NCI-H1694 (cell line): ENCODE data around the gene RLN3.

Source experiments
- DNase-seq: peaks from one replicate; lab custom pipeline; 2025; lab: John Stamatoyannopoulos, UW

Gene RLN3

GRCh38 chr19:14054099-14054498, 26.2 kb downstream of the RLN3 start:
- DNase-seq, result no peak

DNA sequence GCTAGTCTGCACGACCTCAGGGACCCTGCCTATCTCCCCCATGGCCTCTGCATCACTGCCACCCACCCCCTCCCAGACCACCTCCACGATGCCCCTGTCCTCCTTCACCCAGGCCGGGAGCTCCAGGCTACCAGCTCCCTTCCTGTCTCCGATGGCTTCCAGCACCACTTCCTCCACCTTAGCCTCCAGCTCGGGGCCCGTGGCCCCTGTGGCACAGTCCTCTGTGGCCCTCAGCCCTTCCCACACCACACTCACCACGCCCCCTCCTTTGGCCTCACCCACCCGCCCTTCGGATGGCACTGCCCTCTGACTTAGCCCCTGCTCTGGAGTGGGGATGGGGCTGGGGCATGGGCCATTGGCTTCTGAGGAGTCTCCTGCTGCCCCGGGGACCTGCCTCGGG, 26.8 kb downstream of the RLN3 start:
- DNase-seq, result no peak

- no peak for DNase-seq
Observed at GRCh38 chr19:14055396-14055795, 27.4 kb downstream of the RLN3 start.

DNA sequence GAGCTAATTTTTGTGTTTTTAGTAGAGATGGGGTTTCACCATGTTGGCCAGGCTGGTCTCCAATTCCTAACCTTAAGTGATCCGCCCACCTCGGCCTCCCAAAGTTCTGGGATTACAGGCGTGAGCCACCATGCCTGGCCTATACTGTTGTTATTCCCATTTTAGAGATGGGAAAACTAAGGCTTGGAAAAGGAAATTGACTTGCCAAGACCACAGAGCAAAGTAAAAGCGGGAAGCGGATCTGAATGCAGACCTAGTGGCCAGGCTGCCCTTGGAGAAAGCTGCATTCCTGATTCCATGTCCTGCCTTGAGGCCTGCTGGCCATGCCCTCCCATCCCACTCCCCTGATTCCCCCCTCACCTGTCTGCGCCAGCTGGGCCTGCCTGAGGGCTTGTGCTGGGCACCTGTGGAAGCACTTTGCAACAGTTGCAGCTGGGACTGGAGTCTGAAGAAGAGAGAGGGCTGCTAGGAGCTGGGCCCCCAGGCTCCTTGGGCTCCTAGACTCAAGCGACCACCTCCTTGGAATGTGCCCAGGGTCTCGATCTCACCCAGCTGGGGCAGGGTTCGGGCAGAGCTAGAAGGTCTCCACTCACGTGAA, 28.2 kb downstream of the RLN3 start:
- no peak for DNase-seq

DNA sequence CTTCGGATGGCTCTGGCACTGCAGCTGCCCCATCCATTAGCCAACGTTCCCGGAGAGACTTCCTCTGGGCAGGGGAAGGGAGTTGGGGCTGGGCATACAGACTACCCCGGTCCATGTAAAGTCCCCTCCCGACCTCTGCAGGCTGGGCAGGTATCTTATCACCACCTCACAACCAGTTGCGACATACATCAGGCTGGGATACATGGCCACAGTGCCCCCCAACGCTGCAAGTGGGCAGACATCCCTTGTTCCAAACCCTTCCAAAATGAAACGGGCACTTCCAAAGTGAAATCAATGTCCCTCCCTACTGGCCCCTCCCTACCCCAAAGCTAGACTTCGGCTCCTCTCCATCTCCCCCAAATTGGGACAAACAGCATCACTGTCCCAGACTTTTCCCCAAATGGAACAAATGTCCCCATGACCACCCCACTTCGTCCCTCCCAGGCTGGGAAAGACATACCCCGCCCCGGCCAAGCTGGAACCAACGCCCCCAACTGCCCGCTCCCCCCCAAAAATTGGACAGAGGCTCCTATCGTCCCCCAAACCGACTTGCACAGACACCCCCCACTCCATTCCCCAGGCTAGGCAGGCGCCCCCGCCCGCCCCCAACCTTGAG, 28.9 kb downstream of the RLN3 start:
- no peak for DNase-seq

GRCh38 chr19:14058182-14059092, 30.5 kb downstream of the RLN3 start:
- DNase-seq, result no peak

- DNase-seq, result no peak
Observed at GRCh38 chr19:14059093-14059480, 31.1 kb downstream of the RLN3 start.

- DNase-seq, result no peak
Observed at GRCh38 chr19:14059652-14060155, 31.8 kb downstream of the RLN3 start.

DNA sequence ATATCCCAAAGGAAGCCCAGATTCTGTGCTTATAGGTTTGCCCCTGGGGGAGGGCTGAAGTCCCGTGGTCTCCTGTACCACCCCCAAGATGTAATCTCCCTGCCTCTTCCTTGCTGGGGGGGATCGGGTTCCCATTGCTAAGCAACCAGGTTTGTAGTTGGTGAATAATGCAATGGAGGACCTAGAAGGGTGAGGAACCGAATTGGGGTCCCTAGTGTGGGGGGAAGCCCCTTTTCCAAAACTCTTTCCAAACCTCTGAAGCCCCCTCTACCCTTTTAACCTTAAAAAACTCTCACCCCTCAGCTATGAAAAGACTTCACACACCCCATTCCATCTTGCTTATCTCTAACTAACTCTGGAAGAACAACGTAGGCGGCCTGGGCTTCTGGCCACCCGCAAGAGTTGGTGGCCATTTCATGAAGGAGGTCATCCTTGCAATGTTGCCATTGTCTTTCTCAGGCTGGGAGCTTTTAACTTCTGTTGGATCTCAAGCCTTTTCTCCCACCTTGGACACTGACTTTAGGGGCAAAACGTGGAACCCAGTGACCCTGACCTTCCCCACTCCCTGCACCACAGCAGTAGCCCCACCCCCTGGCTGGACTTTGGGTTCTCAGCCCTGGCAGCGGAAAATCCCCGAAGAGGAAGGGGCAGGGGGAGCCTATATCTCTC, 33.3 kb downstream of the RLN3 start:
- DNase-seq, result no peak

DNA sequence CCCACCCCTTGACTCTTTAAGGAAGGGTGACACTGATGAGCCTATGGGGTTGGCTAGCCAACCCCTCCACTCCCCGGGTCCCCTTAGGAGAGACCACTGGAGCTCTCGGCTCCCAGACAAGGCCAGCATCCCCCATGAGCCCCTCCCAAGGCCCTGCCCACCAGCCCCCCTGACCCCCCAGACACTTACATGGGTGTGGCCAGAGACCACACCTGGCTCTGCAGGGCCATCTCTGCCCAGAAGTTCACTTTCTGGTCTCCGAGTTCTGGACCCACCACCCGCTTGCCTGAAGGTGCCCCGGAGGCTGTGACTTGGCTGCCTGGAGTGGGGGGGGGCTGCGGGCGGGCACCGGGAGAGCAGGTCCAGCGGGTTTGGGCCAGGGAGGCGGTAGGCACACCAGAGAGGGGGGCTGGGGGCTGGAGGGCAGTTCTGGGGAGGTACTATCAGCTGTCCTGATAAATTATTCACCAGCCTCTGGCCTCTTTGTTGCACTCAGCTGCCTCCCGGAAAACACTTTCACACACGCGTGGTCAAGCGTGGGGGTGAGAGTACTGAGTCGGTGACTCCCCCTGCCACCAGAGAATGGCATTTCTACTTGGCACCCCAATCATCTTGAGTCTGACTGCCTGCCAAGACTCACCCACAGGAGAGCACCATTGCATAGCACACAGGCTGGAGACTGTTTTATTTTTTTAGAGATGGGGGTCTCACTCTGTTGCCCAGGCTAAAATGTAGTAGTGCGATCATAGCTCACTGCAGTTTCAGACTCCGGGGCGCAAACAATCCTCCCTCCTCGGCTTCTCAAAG, 34.0 kb downstream of the RLN3 start, which contains the start of gene PALM3:
Gene PALM3, minus strand, starts transcription at position 326 of the 807 bp plus-strand sequence. Its CDS starts 96 bp downstream, at position 230.
- DNase-seq, result no peak

- no peak for DNase-seq
Observed at GRCh38 chr19:14062558-14062855, 34.6 kb downstream of the RLN3 start.

GRCh38 chr19:14063105-14063504, 35.2 kb downstream of the RLN3 start:
- no peak for DNase-seq

- no peak for DNase-seq
Observed at GRCh38 chr19:14066134-14066533, 38.2 kb downstream of the RLN3 start.

- DNase-seq, result no peak
Observed at GRCh38 chr19:14070268-14071050, 42.5 kb downstream of the RLN3 start.

DNA sequence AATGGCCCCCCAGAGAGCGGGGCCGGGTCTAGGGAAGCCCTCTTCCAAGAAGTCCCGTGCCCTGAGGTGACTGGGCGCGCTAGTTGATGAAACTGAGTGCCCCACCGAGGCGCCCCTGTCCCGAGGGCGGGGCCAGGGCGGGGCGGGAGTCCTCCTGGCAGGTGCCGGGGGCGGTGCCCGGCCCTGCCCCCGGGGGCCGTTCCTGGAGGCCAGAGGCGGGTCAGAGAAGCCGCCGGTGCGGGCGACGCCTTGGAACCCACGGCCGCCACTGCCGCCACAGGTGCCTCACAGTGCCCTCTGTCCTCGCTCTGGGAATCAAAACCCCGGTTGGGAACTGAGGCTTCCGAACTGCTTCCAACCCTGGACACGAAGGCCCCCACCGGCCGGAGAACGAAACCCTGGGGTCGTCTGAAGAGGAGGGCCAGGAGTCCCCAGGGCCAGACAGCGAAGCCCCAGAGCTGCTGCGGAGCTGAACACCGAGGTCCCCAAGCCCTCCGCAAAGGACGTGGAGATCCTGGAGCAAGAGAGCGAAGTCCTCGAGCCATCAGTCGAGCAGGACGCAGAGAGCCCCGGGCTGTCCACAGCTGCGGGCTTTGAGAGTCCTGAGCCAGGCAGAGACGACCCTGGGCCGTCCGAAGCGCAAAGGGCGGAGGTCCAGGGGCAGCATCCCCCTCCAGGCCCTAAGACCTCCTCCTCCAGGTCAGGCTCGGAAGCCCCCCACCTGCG, 44.8 kb downstream of the RLN3 start, which contains the start of gene MISP3:
Gene MISP3, plus strand, starts transcription at position 252 of the 726 bp plus-strand sequence. CDS start 524 bp downstream, outside the sequence.
- no peak for DNase-seq

DNA sequence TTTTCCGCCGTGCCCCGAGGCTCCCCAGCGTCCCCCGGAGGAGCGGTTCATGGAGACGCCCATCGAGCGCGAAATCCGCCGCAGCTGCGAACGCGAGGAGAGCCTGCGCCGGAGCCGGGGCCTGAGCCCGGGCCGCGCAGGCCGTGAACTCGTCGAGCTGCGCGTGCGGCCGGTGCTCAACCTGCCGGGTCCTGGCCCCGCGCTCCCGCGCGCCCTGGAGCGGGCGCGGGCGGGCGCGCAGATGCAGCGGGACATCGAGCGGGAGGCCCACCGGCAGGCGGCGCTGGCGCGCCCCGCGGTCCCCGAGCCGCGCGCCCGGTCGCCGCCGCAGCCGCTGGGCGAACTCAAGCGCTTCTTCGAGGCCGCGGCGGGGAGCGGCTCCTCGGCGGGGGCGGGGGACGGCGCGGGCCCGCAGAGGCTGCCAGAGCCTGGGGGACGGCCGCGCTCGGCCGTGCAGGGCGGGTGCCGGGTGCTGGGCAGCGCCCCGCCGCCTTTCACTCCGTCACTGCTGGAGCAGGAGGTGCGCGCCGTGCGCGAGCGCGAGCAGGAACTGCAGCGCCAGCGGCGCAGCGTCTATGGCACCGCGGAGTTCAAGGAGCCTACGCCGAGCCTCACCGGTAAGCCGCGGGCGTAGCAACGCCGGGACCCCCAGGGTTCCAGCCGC, 45.4 kb downstream of the RLN3 start:
- peak; percentile 39 for DNase-seq

- DNase-seq, result no peak
Observed at GRCh38 chr19:14073925-14074838, 46.2 kb downstream of the RLN3 start.

GRCh38 chr19:14078411-14078810, 50.5 kb downstream of the RLN3 start:
- no peak for DNase-seq
